Measurements from ENCODE around the gene CASP4. TPM values are rescaled to one million over a fixed set of nuclear protein-coding genes. Genes with fewer than 3 reads are reported as not detected.

CASP4 gene
- total RNA-seq, 1 donor from 2014 or later = 192 TPM

DNA sequence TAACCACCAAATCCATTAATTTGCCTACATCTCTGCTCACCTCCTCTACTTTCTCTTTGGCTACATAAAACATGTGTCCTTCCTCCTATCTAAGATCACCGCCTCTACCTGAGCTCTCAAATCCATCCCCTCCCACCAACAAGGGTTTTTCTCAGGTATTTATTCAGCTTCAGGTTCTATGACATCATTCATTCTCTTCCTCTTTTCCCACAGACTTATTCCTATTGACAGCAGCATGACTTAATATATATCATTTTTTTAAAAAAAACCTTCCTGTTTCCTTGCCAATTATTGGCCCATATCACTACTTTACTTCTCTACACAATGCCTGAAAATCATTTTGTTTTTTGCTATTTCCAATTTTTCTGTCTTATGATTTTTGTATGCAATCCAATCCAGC lies 74.5 kb downstream of the CASP4 start:
- DNase-seq (ENCODE audit: low read depth, low spot score) = no peak

Other genes starting within 250 kb of the CASP4 start
- gene CASP12, start 70.1 kb downstream of the CASP4 start, total RNA-seq = 1.3 and 1.7 TPM in 2 replicates
- not detected in 2 replicates for gene CASP5, start 54.6 kb upstream of the CASP4 start, total RNA-seq
- 6.7 and 47.4 TPM in 2 replicates for gene CASP1, start 66.6 kb upstream of the CASP4 start, total RNA-seq
- gene CARD16, start 76.8 kb upstream of the CASP4 start, total RNA-seq = 37.5 and 84.8 TPM in 2 replicates
- not detected in 2 replicates for gene CARD18, start 171.2 kb upstream of the CASP4 start, total RNA-seq

Measured in pulmonary artery endothelial cell (primary cell).